GM12892 (cell line): ENCODE results near the gene SAP25.

Experiments used
- DNase-seq: peaks from one replicate; pipeline ENCODE4 v3.0.0; 2011; ENCODE audit not compliant: insufficient read length
- FAIRE-seq: peaks from 2 replicates; lab custom pipeline; 2011; peaks lifted over from hg19 to GRCh38; lab: Jason Lieb, UNC
- POLR2A ChIP-seq: IDR thresholded peaks from 2 replicates; pipeline ENCODE4 v1.6.1; 2011; ENCODE audit warnings: low read depth, low read length, control low read depth
- POLR2AphosphoS5 ChIP-seq: IDR thresholded peaks from 2 replicates; pipeline ENCODE4 v1.6.1; 2011; ENCODE audit warnings: low read depth, low read length, control low read depth
- TAF1 ChIP-seq: IDR thresholded peaks from 2 replicates; pipeline ENCODE4 v1.6.1; 2011; ENCODE audit warnings: low read depth, mild to moderate bottlenecking, control low read depth, low read length, borderline replicate concordance

Gene SAP25

DNA sequence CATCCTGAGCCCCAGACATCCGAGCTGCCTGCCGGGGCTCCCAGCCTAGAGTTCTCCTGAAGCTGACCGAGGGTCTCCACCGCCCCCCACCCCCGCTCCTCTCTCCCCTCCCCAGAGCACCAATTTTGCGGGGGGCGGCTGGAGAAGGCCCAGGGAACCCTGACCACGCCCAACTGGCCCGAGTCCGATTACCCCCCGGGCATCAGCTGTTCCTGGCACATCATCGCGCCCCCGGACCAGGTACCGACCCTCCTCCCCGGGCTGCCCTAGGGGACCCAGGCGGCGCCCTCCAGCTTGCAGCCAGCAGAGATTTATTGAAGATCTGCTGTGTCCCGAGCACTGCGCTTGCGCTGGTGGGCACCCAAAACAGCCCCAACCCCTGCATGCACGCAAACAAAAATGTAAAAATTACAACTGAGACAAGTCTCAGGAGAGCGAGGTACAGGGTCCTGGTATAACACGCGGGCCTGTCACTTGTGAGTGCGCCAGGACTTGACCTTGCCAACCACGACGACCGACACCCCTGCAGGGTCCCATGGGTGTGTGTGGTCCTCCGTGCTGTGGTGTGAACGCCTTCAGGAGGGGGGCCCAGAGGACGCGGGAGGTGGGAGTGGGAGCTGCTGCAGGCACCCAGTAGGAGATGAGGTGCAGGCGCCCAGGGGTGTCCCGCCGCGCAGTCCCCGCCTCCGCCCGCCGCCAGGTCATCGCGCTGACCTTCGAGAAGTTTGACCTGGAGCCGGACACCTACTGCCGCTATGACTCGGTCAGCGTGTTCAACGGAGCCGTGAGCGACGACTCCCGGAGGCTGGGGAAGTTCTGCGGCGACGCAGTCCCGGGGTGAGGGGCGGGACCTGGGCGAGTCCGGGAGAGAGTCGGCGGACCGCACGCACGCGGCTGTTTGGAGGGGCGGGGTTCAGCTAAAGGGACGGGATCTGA is 31.5 kb upstream of the SAP25 start:
- no peak for TF ChIP-seq POLR2AphosphoS5
- no peak for TF ChIP-seq TAF1
- no peak for TF ChIP-seq POLR2A
- DNase-seq, result no peak
- no peak for FAIRE-seq

DNA sequence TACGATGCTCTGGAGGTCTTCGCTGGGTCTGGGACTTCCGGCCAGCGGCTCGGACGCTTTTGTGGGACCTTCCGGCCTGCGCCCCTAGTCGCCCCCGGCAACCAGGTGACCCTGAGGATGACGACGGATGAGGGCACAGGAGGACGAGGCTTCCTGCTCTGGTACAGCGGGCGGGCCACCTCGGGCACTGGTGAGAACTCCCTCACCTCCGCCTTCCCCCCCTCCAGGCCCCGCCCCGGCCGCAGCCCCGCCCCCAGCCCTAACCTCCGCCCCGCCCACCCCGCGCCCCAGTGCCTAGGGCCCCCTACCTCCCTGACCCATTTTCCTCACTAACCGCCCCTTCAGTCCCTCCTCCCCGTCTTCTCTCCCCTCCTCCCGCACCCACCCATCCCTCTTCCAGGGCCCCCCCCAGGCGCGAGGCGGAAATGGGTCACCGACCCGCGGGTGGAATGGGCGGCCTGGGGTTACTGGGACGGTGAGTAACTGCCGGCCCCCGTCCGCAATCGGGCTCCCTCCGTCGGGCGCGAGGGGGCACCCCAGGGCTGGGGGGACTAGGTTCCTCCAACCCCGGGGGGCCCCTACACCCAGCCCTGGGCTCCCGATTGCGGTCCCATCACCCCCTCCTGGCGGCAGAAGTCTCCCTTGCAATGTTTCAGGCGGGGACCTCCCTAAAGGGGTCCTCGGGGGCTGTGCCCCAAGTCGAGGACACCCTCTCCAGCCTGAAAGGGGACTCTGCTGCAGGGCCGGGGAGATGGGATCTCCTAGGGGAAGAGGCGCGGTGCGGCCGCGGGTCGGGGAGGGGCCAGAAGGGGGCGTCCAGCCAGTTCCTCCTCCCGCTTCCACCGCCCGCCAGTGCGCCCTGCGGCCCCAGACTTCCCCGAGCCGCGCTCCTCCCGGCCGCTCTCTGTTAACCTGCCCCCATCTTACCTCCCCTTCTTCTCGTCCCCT is 30.6 kb upstream of the SAP25 start:
- TF ChIP-seq POLR2A, result no peak
- TF ChIP-seq TAF1, result no peak
- no peak for TF ChIP-seq POLR2AphosphoS5
- DNase-seq, result peak; percentile 96
- peak; percentile 30 for FAIRE-seq

DNA sequence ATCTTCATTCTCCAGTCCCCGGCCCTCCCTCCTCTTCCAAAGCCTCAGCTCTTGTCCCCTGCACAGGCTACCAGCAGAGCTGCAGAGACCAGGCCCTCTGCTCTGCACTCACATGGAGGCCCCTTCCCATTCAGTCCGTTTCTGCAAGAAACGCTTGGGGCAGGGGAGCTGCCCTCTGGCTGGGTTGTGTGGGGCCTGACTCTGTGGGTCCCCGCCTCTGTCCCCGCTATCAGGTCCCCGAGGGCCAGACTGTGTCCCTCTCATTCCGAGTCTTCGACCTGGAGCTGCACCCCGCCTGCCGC is 30.0 kb upstream of the SAP25 start:
- FAIRE-seq (no peak), DNase-seq (no peak)
- TF ChIP-seq POLR2A, result no peak
- TF ChIP-seq POLR2AphosphoS5, result no peak
- no peak for TF ChIP-seq TAF1

DNA sequence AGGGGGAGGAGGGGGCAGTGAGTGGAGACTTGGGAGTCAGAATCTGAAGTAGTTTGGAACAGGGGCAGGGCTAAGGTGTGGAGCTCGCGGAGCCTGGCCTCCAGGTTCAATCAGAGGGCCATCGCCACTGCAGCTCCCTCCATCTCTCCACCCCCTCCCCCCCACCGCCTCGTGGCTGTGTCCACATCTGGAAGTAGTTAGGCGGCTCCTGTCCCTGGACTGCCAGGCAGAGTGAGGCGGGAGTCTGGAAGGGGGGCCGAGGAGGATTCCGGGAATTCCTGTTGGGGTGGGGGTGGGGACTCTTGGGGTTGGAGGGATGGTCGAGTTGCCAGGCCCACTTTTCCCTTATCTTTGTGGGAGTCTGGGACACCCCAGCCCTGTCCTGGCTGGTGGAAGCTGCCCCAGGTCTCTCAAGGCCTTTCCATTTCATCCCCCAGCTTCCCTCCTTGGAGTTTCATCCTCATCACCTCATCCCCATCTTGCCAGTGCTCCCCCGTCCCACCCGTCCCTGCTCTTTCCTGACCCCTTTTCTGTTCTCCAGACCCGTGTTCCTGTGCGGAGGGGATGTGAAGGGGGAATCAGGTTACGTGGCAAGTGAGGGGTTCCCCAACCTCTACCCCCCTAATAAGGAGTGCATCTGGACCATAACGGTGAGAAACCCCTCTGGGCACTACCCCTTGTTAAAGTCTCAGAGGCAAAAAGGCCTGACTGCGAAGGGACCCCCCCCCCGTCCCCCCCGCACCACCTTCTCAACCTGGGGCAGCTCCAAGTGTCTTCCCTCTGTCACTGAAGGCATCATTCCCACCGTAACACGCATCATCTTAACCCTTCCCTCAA is 29.4 kb upstream of the SAP25 start:
- FAIRE-seq, result no peak
- no peak for TF ChIP-seq TAF1
- TF ChIP-seq POLR2AphosphoS5, result no peak
- no peak for TF ChIP-seq POLR2A
- DNase-seq, result no peak

DNA sequence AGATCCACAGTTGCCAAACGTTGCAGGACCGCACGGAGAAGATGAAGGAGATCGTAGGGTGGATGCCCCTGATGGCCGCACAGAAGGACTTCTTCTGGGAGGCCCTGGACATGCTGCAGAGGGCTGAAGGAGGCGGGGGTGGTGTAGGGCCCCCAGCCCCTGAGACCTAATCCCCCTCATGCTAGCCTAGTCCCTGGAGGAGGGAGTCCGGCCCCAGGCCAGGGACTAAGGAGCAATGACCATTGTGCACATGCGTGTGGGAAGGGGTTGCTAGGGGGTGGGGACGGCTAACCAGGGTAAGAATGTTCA is 27.0 kb upstream of the SAP25 start:
- no peak for DNase-seq
- FAIRE-seq, result no peak
- TF ChIP-seq TAF1 (no peak), POLR2AphosphoS5 (no peak), POLR2A (no peak)

DNA sequence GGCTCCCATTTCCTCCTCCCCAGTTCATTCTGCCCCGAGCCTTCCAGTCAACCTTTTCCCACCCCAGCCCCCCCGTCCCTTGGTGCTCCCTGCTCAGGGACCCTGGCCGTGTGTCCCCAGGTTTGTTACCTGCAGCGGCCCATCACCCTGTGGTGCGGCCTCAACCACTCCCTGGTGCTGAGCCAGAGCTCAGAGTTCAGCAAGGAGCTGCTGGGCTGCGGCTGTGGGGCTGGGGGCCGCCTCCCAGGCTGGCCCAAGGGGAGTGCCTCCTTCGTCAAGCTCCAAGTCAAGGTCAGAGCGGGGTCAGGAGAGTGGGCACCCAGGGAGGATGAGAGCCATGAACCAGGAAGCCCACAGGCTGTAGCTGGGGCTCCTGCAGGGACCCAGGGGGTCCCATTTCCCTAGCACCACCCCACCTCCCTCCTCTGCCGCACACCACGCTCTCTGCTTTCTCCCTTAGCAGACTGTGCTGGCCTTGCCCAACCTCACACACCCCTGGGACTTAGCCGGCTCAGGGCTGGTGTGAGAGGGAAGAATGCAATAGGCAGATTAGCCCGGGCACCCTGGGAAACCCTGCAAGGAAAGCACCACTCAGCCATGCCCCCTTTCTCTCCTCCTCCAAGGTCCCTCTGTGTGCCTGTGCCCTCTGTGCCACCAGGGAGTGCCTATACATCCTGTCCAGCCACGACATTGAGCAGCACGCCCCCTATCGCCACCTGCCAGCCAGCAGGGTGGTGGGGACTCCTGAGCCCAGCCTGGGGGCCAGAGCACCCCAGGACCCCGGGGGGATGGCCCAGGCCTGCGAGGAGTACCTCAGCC is 26.4 kb upstream of the SAP25 start:
- no peak for TF ChIP-seq TAF1
- TF ChIP-seq POLR2AphosphoS5, result no peak
- no peak for TF ChIP-seq POLR2A
- DNase-seq, result no peak
- FAIRE-seq, result no peak

DNA sequence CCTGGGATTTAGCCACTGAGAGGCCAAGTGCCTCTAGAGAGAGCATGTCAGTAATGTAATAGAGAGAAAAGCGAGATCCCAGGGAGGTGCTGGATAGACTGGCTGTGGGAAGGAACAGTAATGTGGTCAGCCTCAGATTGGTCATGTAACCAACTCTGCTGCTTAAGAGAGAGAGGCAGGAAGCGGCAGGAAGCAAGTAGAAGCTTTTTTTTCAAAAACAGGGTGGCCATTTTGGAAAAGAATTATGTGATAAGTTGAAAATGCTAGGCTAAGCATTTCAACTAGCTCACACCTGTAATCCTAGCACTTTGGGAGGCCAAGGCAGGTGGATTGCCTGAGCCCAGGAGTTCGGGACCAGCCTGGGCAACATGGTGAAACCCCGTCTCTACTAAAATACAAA is 24.7 kb upstream of the SAP25 start:
- FAIRE-seq, result no peak
- DNase-seq, result no peak
- TF ChIP-seq POLR2AphosphoS5, result no peak

DNA sequence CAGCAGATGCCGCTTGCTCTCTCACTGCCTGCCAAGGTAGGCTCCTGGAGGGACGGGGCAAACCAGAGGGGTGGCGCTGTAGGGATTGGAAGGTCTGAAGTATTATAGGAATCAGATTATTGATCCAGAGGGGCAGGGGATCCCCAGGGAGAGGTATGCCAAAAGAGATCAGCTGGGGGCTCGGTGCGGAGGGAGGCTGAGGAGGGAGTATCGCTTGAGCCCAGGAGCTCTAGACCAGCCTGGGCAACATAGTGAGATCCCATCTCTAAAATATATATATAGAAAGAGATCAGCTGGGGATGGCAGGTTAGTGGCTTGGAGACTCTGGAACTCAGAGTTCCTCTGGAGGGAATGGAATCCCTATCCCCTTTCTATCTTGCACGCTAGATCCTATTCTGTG is 21.5 kb upstream of the SAP25 start:
- DNase-seq, result no peak
- TF ChIP-seq POLR2AphosphoS5 (no peak), POLR2A (no peak), TAF1 (no peak)
- no peak for FAIRE-seq

DNA sequence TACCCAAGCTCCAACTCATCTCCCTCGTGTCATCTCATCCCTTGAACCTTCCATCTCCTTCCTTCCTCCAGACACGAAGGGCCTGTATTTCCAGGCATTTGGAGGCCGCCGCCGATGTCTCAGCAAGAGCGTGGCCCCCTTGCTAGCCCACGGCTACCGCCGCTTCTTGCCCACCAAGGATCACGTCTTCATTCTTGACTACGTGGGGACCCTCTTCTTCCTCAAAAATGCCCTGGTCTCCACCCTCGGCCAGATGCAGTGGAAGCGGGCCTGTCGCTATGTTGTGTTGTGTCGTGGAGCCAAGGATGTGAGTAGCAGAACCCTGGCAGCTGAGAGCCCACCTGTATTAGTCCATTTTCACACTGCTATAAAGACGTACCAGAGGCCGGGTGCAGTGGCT is 17.9 kb upstream of the SAP25 start:
- FAIRE-seq (no peak), DNase-seq (no peak)
- TF ChIP-seq POLR2A (no peak), POLR2AphosphoS5 (no peak), TAF1 (no peak)

DNA sequence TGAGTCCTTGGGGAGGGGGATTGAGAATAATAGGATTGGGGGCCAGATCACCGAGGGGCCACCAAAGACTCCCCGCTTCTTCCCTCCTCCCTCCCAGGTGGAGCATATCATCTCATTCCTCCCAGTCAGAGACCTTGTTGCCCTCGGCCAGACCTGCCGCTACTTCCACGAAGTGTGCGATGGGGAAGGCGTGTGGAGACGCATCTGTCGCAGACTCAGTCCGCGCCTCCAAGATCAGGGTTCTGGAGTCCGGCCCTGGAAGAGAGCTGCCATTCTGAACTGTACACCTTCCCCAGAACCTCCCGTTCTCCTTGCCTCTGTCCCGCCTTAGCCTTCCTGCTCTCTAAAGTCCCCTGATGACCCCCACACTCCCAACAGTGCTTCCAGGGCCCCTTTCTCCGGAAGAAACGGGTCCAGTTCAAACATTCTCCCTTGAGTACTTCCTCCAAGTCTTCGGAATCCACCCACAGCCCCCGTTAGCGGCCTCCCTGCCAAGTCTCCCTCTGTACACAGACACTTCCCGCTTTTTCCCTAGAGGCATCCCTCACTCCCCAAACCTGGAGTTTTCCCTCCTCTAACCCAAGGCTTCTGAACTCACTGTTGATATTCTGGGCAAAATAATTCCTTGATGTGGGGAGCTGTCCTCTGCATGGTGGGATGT is 16.5 kb upstream of the SAP25 start:
- TF ChIP-seq POLR2A (no peak), TAF1 (no peak), POLR2AphosphoS5 (no peak)
- FAIRE-seq, result no peak

More for the DNA sequence above, 16.5 kb upstream of the SAP25 start:
- DNase-seq, result no peak
